GM12878 (cell line): ENCODE data around the gene CCNDBP1.

Experiments used
- BHLHE40 ChIP-seq, 2 experiments: fragments of 450-650 bp in 1 of 2; IDR thresholded peaks; 2 replicates each; pipeline ENCODE4 v1.6.1; 2011 to 2017; ENCODE audit warnings: low read depth in 2 of 2, borderline replicate concordance in 1 of 2, improper control_type of control experiment in 1 of 2, low read length in 1 of 2, mild to moderate bottlenecking in 1 of 2
- CEBPB ChIP-seq, 2 experiments: fragments of 150-350 bp in 1 of 2; IDR thresholded peaks; 2 replicates each; pipeline ENCODE4 v1.6.1; 2012 to 2014; ENCODE audit warnings: low read depth in 2 of 2, low read length in 2 of 2, borderline replicate concordance in 1 of 2, inconsistent platforms in 1 of 2
- CREB1 ChIP-seq: IDR thresholded peaks from 2 replicates; pipeline ENCODE4 v1.6.1; 2012; ENCODE audit warnings: low read depth, mild to moderate bottlenecking, inconsistent platforms
- CTCF ChIP-seq, 3 experiments: IDR thresholded peaks in 2 of 3; conservative IDR thresholded peaks in 1 of 3; 2 replicates each; pipeline ENCODE4 v1.5.1; 2011; ENCODE audit warnings: low read depth in 3 of 3, low read length in 3 of 3, mild to moderate bottlenecking in 3 of 3, control low read depth in 2 of 3, moderate library complexity in 2 of 3, inconsistent platforms in 1 of 3, mixed read lengths in 1 of 3; ENCODE audit not compliant: control insufficient read depth in 2 of 3, insufficient read depth in 1 of 3; ENCODE audit errors: extremely low read depth in 1 of 3
- EGR1 ChIP-seq, 2 experiments: IDR thresholded peaks; 1 replicate in 1 of 2; 2 replicates in 1 of 2; pipeline ENCODE4 v1.6.1; 2011 to 2012; ENCODE audit warnings: low read depth in 2 of 2, low read length in 2 of 2, borderline replicate concordance in 1 of 2, mild to moderate bottlenecking in 1 of 2, moderate library complexity in 1 of 2
- HSF1 ChIP-seq: fragments of 150-350 bp; IDR thresholded peaks from 2 replicates; pipeline ENCODE4 v1.6.1; 2014; ENCODE audit warnings: mild to moderate bottlenecking, low read depth, low read length
- JUND ChIP-seq: IDR thresholded peaks from 2 replicates; pipeline ENCODE4 v1.6.1; 2012; ENCODE audit warnings: low read depth, mild to moderate bottlenecking, low read length, improper control_type of control experiment, moderate library complexity
- MTA3 ChIP-seq: IDR thresholded peaks from 2 replicates; pipeline ENCODE4 v1.6.1; 2012; ENCODE audit warnings: low read length, inconsistent platforms, borderline replicate concordance
- POLR2A ChIP-seq: IDR thresholded peaks from 2 replicates; pipeline ENCODE4 v1.6.1; 2011; ENCODE audit warnings: low read depth, mild to moderate bottlenecking, low read length
- RAD21 ChIP-seq: IDR thresholded peaks from 2 replicates; pipeline ENCODE4 v1.6.1; 2011; ENCODE audit warnings: mild to moderate bottlenecking, low read depth, low read length, moderate library complexity; ENCODE audit not compliant: insufficient read depth
- SMARCA5 ChIP-seq: fragments of 450-650 bp; IDR thresholded peaks from 2 replicates; pipeline ENCODE4 v1.6.1; 2017; ENCODE audit warnings: mild to moderate bottlenecking

- TF ChIP-seq CTCF (IDR thresholded peaks at IDR 0.05 in 2 of 3, conservative IDR thresholded peaks at IDR 0.05 in 1 of 3; ENCODE audit: control insufficient read depth in 2 of 3, extremely low read depth in 1 of 3, insufficient read depth in 1 of 3, low read depth in 3 of 3, low read length in 3 of 3) (no peak), RAD21 (no peak), POLR2A (no peak), BHLHE40 (IDR thresholded peaks at IDR 0.05; ENCODE audit: borderline replicate concordance in 1 of 2, low read depth in 2 of 2, low read length in 1 of 2) (no peak), CEBPB (IDR thresholded peaks at IDR 0.05; ENCODE audit: borderline replicate concordance in 1 of 2, low read depth in 2 of 2, low read length in 2 of 2) (no peak), JUND (no peak), EGR1 (IDR thresholded peaks at IDR 0.05; ENCODE audit: borderline replicate concordance in 1 of 2, low read depth in 2 of 2, low read length in 2 of 2) (no peak), HSF1 (no peak), SMARCA5 (no peak), CREB1 (no peak), MTA3 (no peak)
Measured at GRCh38 chr15:43215961-43216360, 30.8 kb downstream of the CCNDBP1 start.
